Caco-2 (cell line): Measurements from ENCODE around the gene CHST12. TPM values are rescaled to one million over a fixed set of nuclear protein-coding genes. Genes with fewer than 3 reads are reported as not detected.

Experiments used
- BruUV-seq: library from RNA; stranded (reverse); fragments of 400-500 nt; replicated peaks from 2 replicates; lab custom pipeline; 2021; lab: Mats Ljungman, UMichigan
- CTCF ChIA-PET: fragments of 300-600 bp; sonication (Branson Sonifier 250); formaldehyde crosslinking; loops from one replicate; lab custom pipeline; 2022; ENCODE audit warnings: antibody characterized with exemption; lab: Charles Lee
- POLR2A ChIA-PET: fragments of 300-600 bp; sonication (Branson Sonifier 250); formaldehyde crosslinking; loops from one replicate; lab custom pipeline; 2022; ENCODE audit warnings: antibody characterized with exemption; lab: Charles Lee
- DNase-seq, 2 experiments: peaks; one replicate each; pipeline versions ENCODE4 v3.0.0 to v3.0.0-alpha.2; 2020 to 2022
- H3K27me3 ChIP-seq: replicated peaks from 2 replicates; pipeline ENCODE4 v1.6.0; 2011; ENCODE audit warnings: low read length; ENCODE audit not compliant: control insufficient read depth, insufficient read depth
- H3K36me3 ChIP-seq: 2 replicates; pipeline ENCODE4 v1.5.1; 2011; ENCODE audit warnings: low read length; ENCODE audit not compliant: control insufficient read depth, insufficient read depth
- H3K4me1 ChIP-seq: fragments of 250-450 bp; sonication (Bioruptor Pico); 2 replicates; pipeline ENCODE4 v1.5.1; 2020; ENCODE audit warnings: mild to moderate bottlenecking
- H3K4me3 ChIP-seq: 2 replicates; pipeline ENCODE4 v1.5.1; 2011; ENCODE audit warnings: low read depth, mild to moderate bottlenecking, control low read depth, low read length
- H3K9me3 ChIP-seq: fragments of 250-450 bp; sonication (Bioruptor Pico); 2 replicates; pipeline ENCODE4 v1.5.1; 2020; ENCODE audit warnings: mild to moderate bottlenecking, moderate library complexity
- H3K27ac Mint-ChIP-seq: one replicate; pipeline ENCODE4 v1.8.0; 2022; ENCODE audit warnings: mixed read lengths; ENCODE audit not compliant: unreplicated experiment
- H3K27me3 Mint-ChIP-seq: one replicate; pipeline ENCODE4 v1.8.0; 2022; ENCODE audit warnings: mixed read lengths; ENCODE audit not compliant: insufficient read depth, unreplicated experiment
- H3K36me3 Mint-ChIP-seq: one replicate; pipeline ENCODE4 v1.8.0; 2022; ENCODE audit warnings: mild to moderate bottlenecking, mixed read lengths; ENCODE audit not compliant: insufficient read depth, unreplicated experiment
- H3K4me1 Mint-ChIP-seq: one replicate; pipeline ENCODE4 v1.8.0; 2022; ENCODE audit warnings: low read depth, mixed read lengths; ENCODE audit not compliant: unreplicated experiment
- H3K4me3 Mint-ChIP-seq: one replicate; pipeline ENCODE4 v1.8.0; 2022; ENCODE audit warnings: mild to moderate bottlenecking, moderate library complexity, mixed read lengths; ENCODE audit not compliant: unreplicated experiment
- H3K9me3 Mint-ChIP-seq: one replicate; pipeline ENCODE4 v1.8.0; 2022; ENCODE audit warnings: mixed read lengths; ENCODE audit not compliant: unreplicated experiment
- intact Hi-C: fragments of 100-400 bp; cut with micrococcal nuclease; formaldehyde crosslinking; loops from one replicate; pipeline ENCODE4 v1.10.0; 2022; ENCODE audit not compliant: unreplicated experiment
- total RNA-seq: library from RNA; stranded (reverse); gene quantifications from 2 replicates; pipeline ENCODE4 v1.2.3, GENCODE V29; 2022
- TF ChIP-seq, protein P1 (sequence below), 2 experiments: fragments of 200-600 bp in 1 of 2; IDR thresholded peaks; 1 replicate in 1 of 2; 2 replicates in 1 of 2; pipeline versions ENCODE4 v1.5.1 to v1.8.0; 2011 to 2022; ENCODE audit warnings: antibody characterized with exemption in 1 of 2, control low read depth in 1 of 2, inconsistent platforms in 1 of 2, low read depth in 1 of 2, low read length in 1 of 2, mild to moderate bottlenecking in 1 of 2, moderate library complexity in 1 of 2; ENCODE audit not compliant: insufficient read depth in 1 of 2, severe bottlenecking in 1 of 2, unreplicated experiment in 1 of 2

The CHST12 gene
- total RNA-seq, 1 experiment from 2014 or later, result 28.0 TPM

DNA sequence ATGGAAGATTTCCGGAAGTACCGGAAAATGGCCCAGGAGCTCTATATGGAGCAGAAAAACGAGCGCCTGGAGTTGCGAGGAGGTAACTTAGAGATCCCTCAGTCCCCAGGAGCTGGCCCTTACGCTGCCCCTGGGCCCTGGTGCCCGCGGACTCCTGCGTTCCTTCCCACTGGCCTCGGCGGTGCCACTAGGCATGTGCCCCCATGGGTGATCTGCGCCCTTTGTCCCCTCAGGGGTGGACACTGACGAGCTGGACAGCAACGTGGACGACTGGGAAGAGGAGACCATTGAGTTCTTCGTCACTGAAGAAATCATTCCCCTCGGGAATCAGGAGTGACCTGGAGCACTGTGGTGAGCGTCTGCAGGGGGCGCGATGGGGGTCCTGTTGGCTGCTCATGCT, 24.2 kb upstream of the CHST12 start:
- Mint-ChIP-seq H3K9me3 (no peaks in the 10 kb centered on the region), H3K4me3 (no peak overlapping the region), H3K36me3 (peaks cover 96% of the 10 kb centered on the region), H3K27me3 (no peaks in the 10 kb centered on the region), H3K27ac (peak overlapping the region; percentile 34), H3K4me1 (peaks cover 6% of the 10 kb centered on the region)
- Histone ChIP-seq H3K36me3 (peaks cover 7% of the 10 kb centered on the region), H3K27me3 (no peaks in the 10 kb centered on the region), H3K9me3 (no peaks in the 10 kb centered on the region), H3K4me1 (no peaks in the 10 kb centered on the region), H3K4me3 (no peak overlapping the region)
- BruUV-seq, result no TSS peak
- ChIA-PET POLR2A (no interaction called here), CTCF (no interaction called here)
- intact Hi-C loops, result no loop called here
- no peak for DNase-seq
- TF ChIP-seq, protein P1, sequence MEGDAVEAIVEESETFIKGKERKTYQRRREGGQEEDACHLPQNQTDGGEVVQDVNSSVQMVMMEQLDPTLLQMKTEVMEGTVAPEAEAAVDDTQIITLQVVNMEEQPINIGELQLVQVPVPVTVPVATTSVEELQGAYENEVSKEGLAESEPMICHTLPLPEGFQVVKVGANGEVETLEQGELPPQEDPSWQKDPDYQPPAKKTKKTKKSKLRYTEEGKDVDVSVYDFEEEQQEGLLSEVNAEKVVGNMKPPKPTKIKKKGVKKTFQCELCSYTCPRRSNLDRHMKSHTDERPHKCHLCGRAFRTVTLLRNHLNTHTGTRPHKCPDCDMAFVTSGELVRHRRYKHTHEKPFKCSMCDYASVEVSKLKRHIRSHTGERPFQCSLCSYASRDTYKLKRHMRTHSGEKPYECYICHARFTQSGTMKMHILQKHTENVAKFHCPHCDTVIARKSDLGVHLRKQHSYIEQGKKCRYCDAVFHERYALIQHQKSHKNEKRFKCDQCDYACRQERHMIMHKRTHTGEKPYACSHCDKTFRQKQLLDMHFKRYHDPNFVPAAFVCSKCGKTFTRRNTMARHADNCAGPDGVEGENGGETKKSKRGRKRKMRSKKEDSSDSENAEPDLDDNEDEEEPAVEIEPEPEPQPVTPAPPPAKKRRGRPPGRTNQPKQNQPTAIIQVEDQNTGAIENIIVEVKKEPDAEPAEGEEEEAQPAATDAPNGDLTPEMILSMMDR (IDR thresholded peaks at IDR 0.05; ENCODE audit: insufficient read depth in 1 of 2, low read depth in 1 of 2, low read length in 1 of 2, severe bottlenecking in 1 of 2, unreplicated experiment in 1 of 2), result no peak

DNA sequence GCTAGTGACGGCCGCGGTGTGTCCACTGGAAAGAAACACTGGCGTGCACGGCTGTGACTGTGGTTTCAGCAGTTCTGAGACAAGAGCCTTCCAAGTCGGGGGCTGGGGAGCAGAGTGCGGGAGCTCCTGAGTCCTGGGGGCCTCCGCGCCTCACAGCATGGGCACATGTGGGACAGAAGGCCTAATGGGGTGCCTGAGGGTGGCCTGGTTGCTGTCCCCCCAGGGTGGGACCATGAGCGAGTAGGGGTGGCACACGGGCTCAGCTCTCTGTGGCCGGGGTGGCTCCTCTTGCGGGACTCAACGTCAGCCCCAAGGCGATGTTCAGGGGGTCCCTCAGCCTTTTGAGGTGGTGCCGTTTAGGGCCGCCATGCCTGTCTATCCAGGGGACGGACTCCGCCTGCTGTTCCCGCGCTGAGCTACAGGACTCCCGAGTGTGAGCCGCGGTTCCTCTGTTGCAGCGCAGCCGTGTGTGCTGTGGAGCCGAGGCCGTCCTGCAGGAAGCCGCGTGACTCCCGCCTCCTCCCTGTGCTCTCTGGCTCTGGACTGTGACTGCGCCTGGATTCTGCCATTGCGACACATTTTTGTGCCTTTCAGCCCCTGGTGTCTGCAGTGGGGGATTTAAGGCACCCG, 23.5 kb upstream of the CHST12 start:
- Histone ChIP-seq H3K4me1 (no peaks in the 10 kb centered on the region), H3K4me3 (no peak overlapping the region), H3K27me3 (no peaks in the 10 kb centered on the region), H3K9me3 (no peaks in the 10 kb centered on the region), H3K36me3 (peaks cover 5% of the 10 kb centered on the region)
- TF ChIP-seq, protein P1 (IDR thresholded peaks at IDR 0.05; ENCODE audit: insufficient read depth in 1 of 2, low read depth in 1 of 2, low read length in 1 of 2, severe bottlenecking in 1 of 2, unreplicated experiment in 1 of 2), result no peak
- DNase-seq, result no peak
- Mint-ChIP-seq H3K27me3 (no peaks in the 10 kb centered on the region), H3K4me1 (peaks cover 6% of the 10 kb centered on the region), H3K36me3 (peaks cover 96% of the 10 kb centered on the region), H3K4me3 (no peak overlapping the region), H3K27ac (peak overlapping the region; percentile 34), H3K9me3 (no peaks in the 10 kb centered on the region)
- intact Hi-C loops, result no loop called here
- POLR2A ChIA-PET, result no interaction called here
- CTCF ChIA-PET, result no interaction called here
- no TSS peak for BruUV-seq

DNA sequence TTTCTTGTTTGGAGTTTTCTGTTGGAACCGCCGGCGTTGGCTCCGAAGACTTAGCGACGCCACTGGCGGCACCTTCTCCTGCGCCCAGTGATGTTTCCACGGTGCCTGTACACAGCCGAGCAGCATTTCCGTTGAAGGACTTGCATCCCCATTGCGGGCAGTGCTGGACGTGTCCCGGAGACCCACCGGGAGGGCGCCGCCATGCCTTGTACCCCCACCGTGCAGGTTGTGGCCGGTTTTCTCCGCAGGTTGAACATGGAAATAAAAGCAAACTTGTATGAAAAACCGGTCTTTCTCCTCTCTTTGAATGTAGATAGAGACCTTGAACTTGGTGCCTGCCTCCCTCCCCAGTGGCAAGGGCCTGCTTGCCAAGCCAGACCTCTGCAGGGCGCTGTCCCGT, 22.9 kb upstream of the CHST12 start:
- Mint-ChIP-seq H3K4me1 (peaks cover 6% of the 10 kb centered on the region), H3K9me3 (no peaks in the 10 kb centered on the region), H3K4me3 (no peak overlapping the region), H3K36me3 (peaks cover 95% of the 10 kb centered on the region), H3K27ac (no peak overlapping the region), H3K27me3 (no peaks in the 10 kb centered on the region)
- Histone ChIP-seq H3K27me3 (no peaks in the 10 kb centered on the region), H3K4me1 (no peaks in the 10 kb centered on the region), H3K4me3 (no peak overlapping the region), H3K9me3 (no peaks in the 10 kb centered on the region), H3K36me3 (peaks cover 4% of the 10 kb centered on the region)
- CTCF ChIA-PET, result no interaction called here
- intact Hi-C loops, result no loop called here
- TF ChIP-seq, protein P1 (IDR thresholded peaks at IDR 0.05; ENCODE audit: insufficient read depth in 1 of 2, low read depth in 1 of 2, low read length in 1 of 2, severe bottlenecking in 1 of 2, unreplicated experiment in 1 of 2), result no peak
- TSS peak; percentile 14 for BruUV-seq
- DNase-seq, result no peak
- POLR2A ChIA-PET, result no interaction called here
